Stimulated activated CD4-positive, alpha-beta T cell treated with anti-CD3 and anti-CD28 coated beads, Interleukin-2, amount 100 ng/mL, for 4 hours (primary cell): ENCODE results near the gene ACER1.
"Not testable (repeated sequence)": the region's sequence is repeated elsewhere in the genome, so short reads cannot be mapped to it uniquely, and the experiment has no call there.

Experiments
- DNase-seq: peaks from one replicate; pipeline ENCODE4 v3.0.0-alpha.2; 2020; ENCODE audit warnings: low read depth

ACER1 gene, protein sequence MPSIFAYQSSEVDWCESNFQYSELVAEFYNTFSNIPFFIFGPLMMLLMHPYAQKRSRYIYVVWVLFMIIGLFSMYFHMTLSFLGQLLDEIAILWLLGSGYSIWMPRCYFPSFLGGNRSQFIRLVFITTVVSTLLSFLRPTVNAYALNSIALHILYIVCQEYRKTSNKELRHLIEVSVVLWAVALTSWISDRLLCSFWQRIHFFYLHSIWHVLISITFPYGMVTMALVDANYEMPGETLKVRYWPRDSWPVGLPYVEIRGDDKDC

DNA sequence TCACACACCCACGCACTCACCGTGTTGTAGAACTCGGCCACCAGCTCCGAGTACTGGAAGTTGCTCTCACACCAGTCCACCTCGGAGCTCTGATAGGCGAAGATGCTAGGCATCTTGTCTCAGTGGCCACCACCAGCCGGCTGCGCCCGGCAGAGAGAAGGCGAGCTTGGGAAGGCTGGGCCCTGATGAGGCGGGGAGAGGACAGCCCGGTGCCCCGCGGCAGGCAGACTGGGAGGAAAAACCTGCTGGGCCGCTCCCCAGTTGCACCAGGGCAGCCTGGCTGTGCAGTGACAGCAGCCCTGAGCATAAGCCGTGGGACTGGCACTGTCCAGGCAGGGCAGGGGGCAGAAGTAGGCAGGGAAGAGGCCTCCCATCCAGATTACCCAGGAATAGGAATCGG lies at the start of gene ACER1:
Gene ACER1, minus strand, starts transcription at position 174 of the 400 bp plus-strand sequence. Its CDS starts 61 bp downstream, at position 113.
- DNase-seq: no peak

DNA sequence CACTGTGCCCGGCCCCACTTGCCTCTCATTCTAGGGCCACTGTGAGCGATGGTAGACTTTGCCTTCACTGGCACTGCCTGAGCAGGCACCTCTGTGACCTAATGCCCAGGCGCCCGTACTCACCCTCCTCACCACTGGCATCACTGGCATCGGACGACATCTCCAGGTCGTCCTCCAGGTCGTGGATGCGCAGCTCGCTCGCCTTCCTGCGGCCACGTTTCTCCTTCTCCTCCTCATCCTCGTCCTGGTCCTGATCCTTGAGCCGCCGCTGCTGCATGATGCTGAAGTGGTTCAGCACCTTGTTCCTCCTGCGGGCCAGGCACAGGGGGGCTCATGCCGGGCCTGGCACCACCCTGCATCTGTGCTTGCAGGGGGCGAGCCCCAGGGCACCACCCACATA lies 49.8 kb upstream of the ACER1 start:
- no peak for DNase-seq

DNA sequence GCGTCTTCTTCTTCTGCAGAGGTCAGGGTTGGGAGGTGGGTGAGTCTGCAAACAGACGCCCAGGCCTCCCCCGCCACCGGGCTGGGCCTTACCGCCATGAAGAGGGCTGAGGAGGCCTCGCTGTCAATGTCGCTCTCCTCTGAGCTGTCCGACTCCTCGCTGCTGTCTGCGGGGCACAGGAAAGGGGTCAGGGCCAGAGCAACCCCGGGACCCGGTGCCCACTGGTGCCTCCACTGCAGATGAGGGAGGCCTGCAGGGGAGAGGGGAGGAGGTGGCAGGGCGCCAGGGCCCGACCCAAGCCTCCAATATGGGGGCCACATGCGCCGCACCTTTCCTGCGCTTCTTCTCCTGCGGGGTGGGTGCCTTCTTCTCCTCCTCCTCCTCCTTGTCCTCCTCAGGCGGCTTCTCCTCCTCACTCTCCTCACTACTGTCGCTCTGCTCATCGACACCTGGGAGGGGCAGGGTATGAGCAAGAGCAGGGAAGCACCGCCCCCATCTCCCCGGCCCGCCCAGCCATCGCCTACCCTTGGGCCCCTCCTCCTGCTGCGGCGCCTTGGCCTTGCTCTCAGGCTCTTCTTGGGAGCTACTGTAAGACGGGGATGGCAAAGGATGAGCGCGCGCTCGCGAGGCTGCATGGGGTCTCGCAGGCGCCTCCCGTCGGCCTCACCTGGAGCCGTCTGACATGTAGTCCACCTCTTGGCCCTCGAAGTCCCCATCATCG lies 47.8 kb upstream of the ACER1 start:
- DNase-seq: no peak

DNA sequence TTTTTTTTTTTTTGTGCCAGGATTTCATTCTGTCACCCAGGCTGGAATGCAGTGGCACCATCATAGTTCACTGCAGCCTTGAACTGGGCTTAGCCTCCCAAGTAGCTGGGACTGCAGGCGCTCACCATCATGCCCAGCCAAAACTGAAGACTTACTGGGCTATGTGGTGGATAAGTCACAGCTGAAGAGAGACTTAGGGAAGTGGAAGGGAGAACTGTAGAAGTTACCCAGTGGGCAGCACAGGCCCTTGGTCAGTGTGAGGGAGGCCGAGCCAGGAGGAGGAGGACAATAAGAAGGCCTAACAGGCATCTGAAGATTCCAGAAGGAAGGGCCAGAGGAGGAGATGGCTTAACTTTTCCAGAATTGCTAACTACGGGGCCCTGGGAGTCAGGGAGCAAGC lies 46.3 kb upstream of the ACER1 start:
- DNase-seq: no peak

DNA sequence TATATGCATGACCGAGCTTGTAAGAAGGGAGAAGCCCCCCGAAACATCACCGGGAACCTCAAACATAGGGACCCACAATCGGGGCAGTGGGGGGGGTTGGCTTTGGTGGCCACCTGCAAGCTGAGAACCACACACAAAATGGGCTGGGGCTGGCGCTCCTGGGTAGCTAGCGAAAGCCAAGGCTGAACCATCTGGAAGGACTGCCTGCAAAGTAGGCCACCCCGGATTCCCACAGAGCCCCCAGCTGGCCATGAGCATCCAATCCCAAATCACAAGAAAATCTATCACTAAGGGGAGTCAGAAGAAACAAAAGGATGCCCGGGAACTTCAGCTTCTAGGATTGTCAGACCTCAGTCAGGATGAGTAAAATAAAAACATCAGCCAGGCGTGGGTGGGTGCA lies 45.1 kb upstream of the ACER1 start:
- DNase-seq: no peak

DNA sequence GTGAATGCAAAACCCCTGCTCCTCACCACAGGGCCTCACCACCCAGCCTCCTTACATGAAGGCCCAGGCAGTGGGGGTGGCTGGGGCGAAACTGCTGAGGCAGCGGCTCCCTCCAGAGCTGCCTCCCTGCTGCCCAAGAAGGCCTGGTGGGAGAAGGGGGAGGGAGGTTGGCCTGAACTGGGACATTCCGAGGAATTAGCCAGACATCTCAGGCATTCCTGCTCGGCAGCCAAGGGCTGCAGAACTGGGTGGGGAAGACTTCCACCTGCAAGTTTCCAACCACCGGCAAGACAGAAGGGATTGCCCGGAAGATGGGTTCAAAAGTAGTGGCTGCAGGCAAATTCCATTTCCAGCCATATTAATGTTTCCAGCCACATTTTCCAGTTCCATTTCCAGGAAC lies 44.6 kb upstream of the ACER1 start:
- DNase-seq: no peak

DNA sequence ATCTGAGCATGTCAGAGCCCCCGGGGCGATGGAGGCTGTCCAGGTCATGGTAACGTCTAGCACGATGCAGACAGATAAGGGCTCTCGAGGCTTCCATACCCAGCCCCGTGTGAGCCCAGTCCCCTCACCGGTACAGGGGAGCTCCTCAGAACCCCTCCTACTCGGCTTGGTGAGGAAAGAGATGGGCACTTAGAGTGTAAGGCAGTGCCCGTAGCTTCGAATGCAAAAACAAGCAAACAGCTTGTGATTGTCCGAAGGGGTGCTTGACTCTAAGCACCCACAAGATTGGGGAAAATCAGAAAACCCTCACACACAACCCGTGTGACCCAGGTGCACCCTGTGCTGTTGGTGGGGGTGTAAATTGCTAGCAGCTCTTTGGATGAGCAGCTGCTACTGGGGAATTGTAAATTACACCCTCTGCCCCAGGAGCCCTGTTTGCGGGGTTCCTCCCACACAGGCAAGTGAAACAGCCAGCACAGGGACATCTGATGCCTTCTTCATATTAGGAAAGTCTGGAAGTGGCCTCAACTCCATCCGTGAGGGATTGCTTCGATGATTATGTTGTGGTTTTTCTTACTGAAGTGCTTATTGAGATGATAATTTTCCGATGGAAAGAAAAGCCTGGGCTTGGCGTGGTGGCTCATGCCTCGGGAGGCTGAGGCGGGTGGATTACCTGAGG lies 43.2 kb upstream of the ACER1 start:
- no peak for DNase-seq

DNA sequence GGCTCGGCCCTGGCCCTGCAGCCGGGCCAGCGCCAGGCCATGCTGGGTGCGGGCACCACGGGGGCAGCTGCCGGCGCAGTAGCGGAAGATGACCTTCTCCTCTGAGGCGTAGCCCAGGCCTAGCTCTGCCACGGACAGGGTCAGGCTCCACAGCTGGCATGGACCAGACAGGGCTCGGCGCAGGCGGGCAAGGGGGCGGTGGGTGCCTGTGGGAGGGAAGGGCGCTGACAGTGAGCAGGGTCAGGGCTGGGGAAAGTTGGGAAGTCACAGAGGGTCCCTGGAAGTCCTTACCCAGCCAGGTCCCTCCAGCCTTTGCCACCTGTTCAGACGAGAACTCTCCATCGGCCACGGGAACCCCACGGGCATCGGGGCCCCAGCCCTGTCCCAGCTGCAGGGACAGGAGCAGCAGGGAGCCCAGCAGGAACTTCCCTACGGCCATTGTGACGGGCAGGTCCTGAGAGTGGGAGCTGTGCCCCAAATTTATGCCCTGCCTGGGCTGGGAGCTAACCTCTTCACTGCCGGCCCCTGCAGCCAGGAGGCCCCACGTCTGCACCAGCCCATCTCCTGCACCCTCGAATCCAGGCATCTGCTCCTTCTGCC lies 42.1 kb upstream of the ACER1 start, which contains the start of gene PSPN:
Gene PSPN, minus strand, starts transcription at position 523 of the 600 bp plus-strand sequence. Its CDS starts 84 bp downstream, at position 439.
- no peak for DNase-seq

DNA sequence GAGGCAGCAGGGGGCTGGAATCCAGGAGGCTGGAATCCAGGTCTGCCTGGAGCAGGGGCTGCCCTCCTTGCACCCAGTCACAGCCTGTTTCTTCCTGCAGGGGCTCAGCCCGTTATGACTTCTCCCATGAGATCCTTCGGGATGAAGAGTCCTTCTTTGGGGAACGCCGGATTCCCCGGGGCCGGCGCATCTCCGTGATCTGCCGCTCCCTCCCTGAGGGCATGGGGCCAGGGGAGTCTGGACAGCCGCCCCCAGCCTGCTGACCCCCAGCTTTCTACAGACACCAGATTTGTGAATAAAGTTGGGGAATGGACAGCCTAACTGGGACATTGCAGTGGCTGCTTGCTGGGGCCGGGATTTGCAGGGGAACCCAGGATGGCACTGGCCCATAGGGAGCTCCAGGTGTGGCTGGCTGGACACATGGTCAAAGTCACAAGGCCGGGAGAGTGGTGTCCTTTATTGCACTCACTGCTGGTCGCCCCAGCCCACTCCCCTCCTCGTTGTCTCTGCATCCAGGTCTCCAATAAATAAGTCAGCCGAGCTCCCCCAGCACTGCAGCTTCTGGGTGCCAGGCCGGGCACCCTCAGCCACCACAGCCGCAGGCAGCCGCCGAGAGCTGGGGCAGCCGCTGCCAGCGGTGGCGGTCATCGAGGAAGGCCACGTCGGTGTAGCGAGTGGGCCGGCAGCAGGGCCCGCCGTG lies 41.4 kb upstream of the ACER1 start:
- no peak for DNase-seq

DNA sequence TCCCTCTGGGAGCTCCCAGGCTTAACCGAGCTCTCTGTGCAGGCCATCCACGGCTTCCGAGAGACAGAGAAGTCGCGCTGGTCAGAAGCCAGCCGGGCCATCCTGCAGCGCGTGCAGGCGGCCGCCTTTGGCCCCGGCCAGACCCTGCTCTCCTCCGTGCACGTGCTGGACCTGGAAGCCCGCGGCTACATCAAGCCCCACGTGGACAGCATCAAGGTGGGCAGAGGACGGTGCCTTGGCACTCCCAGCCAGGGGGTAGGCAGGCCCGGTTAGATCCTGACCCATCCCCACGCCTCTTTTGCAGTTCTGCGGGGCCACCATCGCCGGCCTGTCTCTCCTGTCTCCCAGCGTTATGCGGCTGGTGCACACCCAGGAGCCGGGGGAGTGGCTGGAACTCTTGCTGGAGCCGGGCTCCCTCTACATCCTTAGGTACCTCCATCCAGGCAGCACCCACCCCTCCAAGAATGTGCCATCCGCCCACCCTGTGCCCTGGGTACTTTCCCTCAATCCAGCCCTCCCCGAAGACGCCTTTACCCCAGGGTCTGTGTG lies 40.8 kb upstream of the ACER1 start:
- DNase-seq: no peak

DNA sequence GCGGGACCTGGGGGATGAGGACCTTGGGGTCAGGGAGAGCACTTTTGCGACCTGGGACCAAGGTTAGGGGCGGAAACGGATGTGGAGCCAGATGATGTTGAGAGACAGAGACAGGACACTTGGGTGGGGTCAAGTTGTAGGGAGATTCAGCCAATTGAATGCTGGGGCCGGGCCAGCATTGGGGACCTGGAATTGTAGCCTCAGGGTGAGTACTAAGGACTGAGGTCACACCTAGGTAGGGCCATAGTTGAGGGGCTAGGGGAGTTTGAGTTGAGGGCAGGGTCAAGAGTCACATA lies 40.3 kb upstream of the ACER1 start:
- DNase-seq: no peak

DNA sequence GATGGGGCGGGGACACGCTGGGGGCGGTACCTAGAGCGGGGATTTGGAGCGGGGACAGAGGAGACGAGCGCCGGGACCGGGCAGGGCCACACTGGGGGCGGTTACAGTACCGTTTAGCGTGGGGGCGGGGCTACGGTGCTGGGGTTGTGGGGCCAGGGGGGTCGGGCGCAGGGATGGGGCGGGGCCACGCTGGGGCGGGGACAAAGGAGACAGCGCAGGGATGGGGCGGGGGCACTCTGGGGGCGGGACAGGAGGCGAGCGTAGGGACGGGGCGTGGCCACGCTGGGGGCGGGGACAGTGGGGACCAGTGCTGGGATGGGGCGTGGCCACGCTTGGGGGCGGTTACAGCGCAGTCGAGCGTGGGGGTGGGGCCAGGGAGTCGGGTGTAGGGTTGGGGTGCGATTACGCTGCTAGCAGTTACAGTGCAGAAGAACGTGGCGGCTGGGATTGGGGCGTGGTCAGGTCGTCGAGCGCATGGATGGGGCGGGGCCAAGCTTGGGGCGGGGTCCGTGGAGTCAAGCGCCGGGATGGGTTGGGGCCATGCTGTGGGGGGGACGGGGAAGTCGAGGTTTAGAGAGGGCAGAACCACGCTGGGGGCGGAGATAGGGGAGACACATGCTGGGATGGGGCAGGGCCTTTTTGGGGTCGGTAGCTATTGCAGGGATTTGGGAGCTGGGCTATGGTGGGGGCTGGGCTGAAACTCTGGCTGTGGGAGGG lies 39.8 kb upstream of the ACER1 start:
- peak; percentile 98 for DNase-seq

DNA sequence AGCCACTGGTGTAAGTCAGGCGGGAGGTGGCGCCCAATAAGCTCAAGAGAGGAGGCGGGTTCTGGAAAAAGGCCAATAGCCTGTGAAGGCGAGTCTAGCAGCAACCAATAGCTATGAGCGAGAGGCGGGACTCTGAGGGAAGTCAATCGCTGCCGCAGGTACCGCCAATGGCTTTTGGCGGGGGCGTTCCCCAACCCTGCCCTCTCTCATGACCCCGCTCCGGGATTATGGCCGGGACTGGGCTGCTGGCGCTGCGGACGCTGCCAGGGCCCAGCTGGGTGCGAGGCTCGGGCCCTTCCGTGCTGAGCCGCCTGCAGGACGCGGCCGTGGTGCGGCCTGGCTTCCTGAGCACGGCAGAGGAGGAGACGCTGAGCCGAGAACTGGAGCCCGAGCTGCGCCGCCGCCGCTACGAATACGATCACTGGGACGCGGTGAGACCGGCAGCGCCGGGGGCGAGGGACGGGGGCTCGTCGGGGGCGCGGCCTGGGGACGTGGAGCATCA lies 39.2 kb upstream of the ACER1 start, which contains the start of gene ALKBH7:
Gene ALKBH7, plus strand, starts transcription at position 201 of the 502 bp plus-strand sequence. Its CDS starts 27 bp downstream, at position 228.
- DNase-seq: peak; percentile 96

DNA sequence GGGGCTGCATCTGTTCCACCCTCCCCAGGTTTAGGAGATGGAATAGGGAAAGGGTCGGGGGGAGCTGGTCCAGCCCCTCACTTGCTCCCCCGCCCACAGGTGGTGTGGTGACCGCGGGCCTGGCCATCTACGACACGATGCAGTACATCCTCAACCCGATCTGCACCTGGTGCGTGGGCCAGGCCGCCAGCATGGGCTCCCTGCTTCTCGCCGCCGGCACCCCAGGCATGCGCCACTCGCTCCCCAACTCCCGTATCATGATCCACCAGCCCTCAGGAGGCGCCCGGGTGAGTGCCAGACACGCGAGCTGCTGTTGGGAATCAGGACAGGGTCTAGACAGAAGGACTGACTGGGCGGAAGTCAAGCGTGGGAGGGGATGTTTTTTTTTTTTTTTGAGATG lies 30.9 kb upstream of the ACER1 start:
- no peak for DNase-seq

DNA sequence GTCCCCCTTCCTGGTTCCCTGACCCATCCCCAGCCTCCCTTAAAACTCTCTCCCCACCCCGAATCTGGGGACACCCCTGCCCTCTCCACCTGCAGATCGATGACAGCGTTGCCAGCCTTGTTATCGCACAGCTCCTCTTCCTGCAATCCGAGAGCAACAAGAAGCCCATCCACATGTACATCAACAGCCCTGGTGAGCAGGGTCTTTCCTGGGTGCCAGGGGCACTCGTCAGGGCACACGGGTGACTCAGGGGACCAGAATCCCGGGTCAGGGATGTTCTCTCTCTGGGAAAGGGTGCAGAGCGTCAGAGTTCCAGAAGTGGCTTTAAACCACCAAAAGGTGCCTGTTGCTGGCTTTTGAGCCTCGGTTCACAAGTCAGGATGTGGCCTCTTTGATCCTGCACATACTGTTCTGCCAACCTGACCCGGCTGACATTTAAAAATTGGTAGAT lies 29.0 kb upstream of the ACER1 start:
- no peak for DNase-seq

DNA sequence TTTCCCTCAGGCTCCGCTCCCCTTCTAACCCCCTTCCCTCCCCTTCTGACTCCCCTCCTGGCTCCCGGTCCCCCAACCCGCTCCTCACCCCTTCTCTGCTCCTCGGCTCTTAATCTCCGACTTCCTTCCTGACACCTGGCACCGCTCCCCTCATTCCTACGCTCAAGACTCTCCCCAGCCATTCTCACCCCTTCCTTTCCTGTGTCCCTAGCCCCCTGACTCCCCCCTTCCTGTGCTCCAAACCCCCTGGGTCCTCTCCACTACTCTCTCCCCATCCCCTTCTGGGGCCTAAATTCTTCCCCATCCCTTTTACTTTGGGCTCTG lies 28.6 kb upstream of the ACER1 start:
- DNase-seq: no peak

DNA sequence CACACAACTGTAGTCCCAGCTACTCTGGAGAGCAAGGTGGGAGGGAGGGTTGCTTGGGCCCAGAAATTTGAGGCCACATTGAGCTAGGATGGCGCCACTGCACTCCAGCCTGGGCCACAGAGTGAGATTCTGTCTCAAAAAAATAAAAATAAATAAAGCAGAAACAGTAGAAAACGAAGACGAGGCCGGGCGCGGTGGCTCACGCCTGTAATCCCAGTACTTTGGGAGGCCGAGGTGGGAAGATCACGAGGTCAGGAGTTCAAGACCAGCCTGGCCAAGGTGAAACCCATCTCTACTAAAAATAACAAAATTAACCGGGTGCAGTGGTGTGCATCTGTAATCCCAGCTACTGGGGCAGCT lies 27.4 kb upstream of the ACER1 start:
- not testable (repeated sequence) for DNase-seq

DNA sequence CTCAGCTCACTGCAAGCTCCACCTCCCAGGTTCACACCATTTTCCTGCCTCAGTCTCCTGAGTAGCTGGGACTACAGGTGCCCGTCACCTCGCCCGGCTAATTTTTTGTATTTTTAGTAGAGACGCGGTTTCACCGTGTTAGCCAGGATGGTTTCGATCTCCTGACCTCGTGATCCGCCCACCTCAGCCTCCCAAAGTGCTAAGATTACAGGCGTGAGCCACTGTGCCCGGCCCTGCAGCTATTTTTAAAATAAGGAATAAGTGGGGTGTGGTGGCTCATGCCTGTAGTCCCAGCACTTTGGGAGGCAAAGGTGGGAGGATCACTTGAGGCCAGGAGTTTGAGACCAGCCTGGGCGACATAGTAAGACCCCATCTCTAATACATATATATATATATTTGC lies 27.0 kb upstream of the ACER1 start:
- DNase-seq: not testable (repeated sequence)

DNA sequence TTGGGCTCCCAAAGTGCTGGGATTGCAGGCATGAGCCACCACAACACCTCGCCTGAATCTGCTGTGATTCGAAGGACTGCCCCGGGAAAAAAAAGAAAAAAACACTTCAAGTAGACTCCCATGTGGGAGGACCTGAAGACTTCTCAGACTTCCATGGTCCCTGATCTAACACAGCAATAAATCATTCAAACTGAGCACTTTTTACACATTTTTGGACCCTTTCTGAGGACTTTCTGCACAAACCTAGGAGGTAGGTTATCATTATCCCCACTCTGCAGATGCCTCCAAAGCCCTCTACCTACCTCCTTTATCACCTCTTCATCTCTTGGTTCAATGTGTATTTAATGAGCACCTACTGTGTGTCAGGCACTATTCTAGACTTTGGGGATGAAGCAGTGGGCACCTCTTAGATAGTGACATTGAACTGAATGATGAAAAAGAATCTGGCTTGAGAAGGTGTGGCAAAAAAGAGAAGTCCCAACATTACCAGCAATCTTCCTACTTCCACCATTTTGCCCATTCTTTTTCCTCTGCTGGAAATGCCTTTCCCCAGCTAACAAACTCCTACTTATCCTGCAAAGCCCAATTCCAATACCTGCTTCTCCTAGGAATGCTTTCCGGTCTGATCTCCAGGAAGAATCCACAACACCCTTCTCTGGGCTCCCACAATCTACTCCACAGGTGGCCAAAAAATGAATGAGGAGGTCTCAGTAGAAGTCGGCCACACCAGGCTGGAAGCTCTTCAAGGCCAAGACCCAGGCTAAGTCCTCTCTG lies 26.3 kb upstream of the ACER1 start:
- DNase-seq: no peak

DNA sequence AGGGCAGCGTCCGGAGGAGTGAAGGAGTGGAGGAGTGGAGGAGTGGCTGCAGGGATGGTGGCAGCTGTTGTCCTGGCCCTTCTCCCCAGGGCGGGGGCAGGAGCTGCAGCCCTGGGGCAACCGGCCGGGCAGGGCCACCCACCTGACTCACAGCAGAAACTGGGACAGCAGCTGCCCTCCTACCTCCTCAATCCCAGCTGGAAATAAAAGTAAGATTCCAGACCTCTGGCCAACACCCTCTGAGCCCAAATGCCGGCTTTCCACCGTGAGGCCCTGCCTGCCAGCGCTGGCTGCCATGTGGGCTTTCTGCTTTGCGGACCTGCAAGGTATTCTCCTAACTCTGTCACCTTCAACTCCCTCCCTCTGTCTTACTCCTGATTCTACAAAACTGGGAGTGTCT lies 24.6 kb upstream of the ACER1 start:
- no peak for DNase-seq
